Breast epithelium (tissue), 4 donors: ENCODE measurements around the gene SNX25. TPM values are rescaled to one million over a fixed set of nuclear protein-coding genes. Genes with fewer than 3 reads are reported as not detected.
A peak's percentile ranks its signal among the peaks of the same experiment; 100 is the strongest.

Source experiments
- DNase-seq, 2 donors: peaks; one replicate each; pipeline ENCODE4 v3.0.0-alpha.2; 2019; ENCODE audit warnings: low spot score in 2 of 2
- H3K27ac ChIP-seq, 2 donors: fragments of 200-600 bp; sonication (generic) in 1 of 2; one replicate each; pipeline ENCODE4 v1.5.1; 2016 to 2019; ENCODE audit warnings: mild to moderate bottlenecking in 1 of 2
- H3K27me3 ChIP-seq, 2 donors: fragments of 200-600 bp; sonication (generic) in 1 of 2; one replicate each; pipeline versions ENCODE4 v1.5.1 to v1.6.0; 2017 to 2019; ENCODE audit warnings: control low read depth in 1 of 2, mild to moderate bottlenecking in 1 of 2
- H3K36me3 ChIP-seq: fragments of 200-600 bp; one replicate; pipeline ENCODE4 v1.5.1; 2019
- H3K4me1 ChIP-seq, 2 donors: fragments of 200-600 bp; sonication (generic); one replicate each; pipeline ENCODE4 v1.5.1; 2016 to 2019; ENCODE audit warnings: control low read depth in 1 of 2
- H3K4me3 ChIP-seq, 3 donors: fragments of 200-600 bp; sonication (generic); 1 replicate in 2 of 3; 2 replicates in 1 of 3; pipeline ENCODE4 v1.5.1; 2016 to 2019; ENCODE audit warnings: mild to moderate bottlenecking in 3 of 3, moderate library complexity in 2 of 3
- H3K9me3 ChIP-seq, 2 donors: fragments of 200-600 bp; sonication (generic) in 1 of 2; one replicate each; pipeline ENCODE4 v1.5.1; 2016 to 2019; ENCODE audit warnings: control low read depth in 1 of 2
- POLR2A ChIP-seq: fragments of 450-650 bp; IDR thresholded peaks from one replicate; pipeline ENCODE4 v1.6.1; 2016; ENCODE audit warnings: antibody characterized with exemption, mild to moderate bottlenecking, moderate library complexity
- POLR2AphosphoS5 ChIP-seq, 3 donors: sonication (generic); formaldehyde crosslinking; IDR thresholded peaks; one replicate each; pipeline ENCODE4 v1.6.1; 2017; ENCODE audit warnings: antibody characterized with exemption in 3 of 3
- intact Hi-C: fragments of 100-400 bp; cut with DNase I; formaldehyde crosslinking; loops from one replicate; pipeline ENCODE4 v1.15.1; 2023; ENCODE audit warnings: low total_unique reads
- total RNA-seq, 3 donors: library from RNA; depleted of rRNA; stranded (reverse); fragments of >200 nt; gene quantifications; one replicate each; pipeline ENCODE4 v1.1.0, GENCODE V29; 2016
- TF ChIP-seq, protein P1 (sequence below), 3 donors: fragments of 450-650 bp; IDR thresholded peaks; one replicate each; pipeline ENCODE4 v1.5.1; 2016 to 2017; ENCODE audit warnings: antibody characterized with exemption in 3 of 3, mild to moderate bottlenecking in 3 of 3, moderate library complexity in 3 of 3

SNX25 gene
- total RNA-seq = 10 to 100 TPM; 16.8 to 30.1 (median 29.8) TPM

- Histone ChIP-seq H3K9me3 (no peaks in the 10 kb centered on the region), H3K27ac (peak within 1 kb of the TSS; percentile 89 to 96), H3K36me3 (no peaks in the 10 kb centered on the region), H3K4me3 (peak within 1 kb of the TSS; percentile 60 to 78 (median 77)), H3K4me1 (peaks cover 0 to 5% of the 10 kb centered on the region in 2 donors), H3K27me3 (no peaks in the 10 kb centered on the region)
- TF ChIP-seq, protein P1, sequence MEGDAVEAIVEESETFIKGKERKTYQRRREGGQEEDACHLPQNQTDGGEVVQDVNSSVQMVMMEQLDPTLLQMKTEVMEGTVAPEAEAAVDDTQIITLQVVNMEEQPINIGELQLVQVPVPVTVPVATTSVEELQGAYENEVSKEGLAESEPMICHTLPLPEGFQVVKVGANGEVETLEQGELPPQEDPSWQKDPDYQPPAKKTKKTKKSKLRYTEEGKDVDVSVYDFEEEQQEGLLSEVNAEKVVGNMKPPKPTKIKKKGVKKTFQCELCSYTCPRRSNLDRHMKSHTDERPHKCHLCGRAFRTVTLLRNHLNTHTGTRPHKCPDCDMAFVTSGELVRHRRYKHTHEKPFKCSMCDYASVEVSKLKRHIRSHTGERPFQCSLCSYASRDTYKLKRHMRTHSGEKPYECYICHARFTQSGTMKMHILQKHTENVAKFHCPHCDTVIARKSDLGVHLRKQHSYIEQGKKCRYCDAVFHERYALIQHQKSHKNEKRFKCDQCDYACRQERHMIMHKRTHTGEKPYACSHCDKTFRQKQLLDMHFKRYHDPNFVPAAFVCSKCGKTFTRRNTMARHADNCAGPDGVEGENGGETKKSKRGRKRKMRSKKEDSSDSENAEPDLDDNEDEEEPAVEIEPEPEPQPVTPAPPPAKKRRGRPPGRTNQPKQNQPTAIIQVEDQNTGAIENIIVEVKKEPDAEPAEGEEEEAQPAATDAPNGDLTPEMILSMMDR (IDR thresholded peaks at IDR 0.05) = peak in 1 of 3 donors; percentile 31
- TF ChIP-seq POLR2AphosphoS5 (IDR thresholded peaks at IDR 0.05) (peak; percentile 42 to 62 (median 56)), POLR2A (no peak)
- DNase-seq = peak; percentile 77 to 85
- intact Hi-C loops = loop anchor here (10.0 kb wide), 1 partner anchor 186 kb away; the partner anchor contains the start of genes ANKRD37 and LRP2BP
Observed at GRCh38 chr4:185209031-185209851, at the start of gene SNX25. SNX25 (plus strand) TSS chr4:185209598; CDS start chr4:185209827, 229 bp downstream.

DNA sequence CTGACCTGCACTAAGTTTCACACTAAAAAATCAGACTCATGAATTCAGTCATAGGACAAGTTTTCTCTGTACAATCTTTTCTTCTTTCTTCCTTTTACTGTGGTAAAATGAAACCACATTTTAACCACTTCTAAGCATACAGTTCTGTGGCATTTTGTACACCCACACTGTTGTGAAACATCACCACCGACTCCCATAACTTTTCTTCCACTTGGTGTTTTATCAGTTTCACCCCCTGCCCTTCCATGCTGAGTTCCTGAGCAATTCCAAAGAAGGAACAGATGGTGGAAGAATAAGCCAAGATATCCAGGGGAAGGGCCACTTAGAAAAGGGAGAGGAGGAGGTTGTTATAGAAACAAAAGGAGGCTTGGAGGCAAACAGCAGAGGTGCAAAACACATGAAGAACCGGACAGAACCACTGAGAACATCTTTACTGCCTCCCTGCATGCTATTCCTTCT is 43.8 kb upstream of the SNX25 start:
- Histone ChIP-seq H3K27ac (no peak overlapping the region), H3K9me3 (no peaks in the 10 kb centered on the region), H3K4me3 (no peak overlapping the region), H3K27me3 (no peaks in the 10 kb centered on the region), H3K36me3 (no peaks in the 10 kb centered on the region), H3K4me1 (no peaks in the 10 kb centered on the region)
- intact Hi-C loops = no loop called here
- TF ChIP-seq POLR2A (no peak), POLR2AphosphoS5 (IDR thresholded peaks at IDR 0.05) (no peak)
- TF ChIP-seq, protein P1 (IDR thresholded peaks at IDR 0.05) = no peak
- DNase-seq = no peak

DNA sequence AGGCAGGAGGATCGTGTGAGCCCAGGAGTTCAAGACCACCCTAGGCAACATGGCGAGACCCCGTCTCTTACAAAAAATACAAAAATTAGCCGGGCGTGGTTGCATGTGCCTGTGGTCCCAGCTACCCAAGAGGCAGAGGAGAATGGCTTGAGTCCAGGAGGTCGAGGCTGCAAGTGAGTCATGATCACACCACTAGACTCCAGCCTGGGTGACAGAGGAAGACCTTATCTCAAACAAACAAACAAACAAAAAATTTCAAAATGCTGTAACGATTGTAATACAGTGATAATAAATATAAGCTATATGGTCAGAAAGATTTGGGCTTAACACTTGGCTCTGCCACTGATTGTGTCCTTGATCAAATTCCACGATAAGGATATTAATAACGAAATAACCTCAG is 42.2 kb upstream of the SNX25 start:
- no peaks in the 10 kb centered on the region for H3K27me3 ChIP-seq
- H3K27ac ChIP-seq = no peak overlapping the region
- H3K9me3 ChIP-seq = no peaks in the 10 kb centered on the region
- DNase-seq = no peak
- no peaks in the 10 kb centered on the region for H3K36me3 ChIP-seq
- no peak for TF ChIP-seq POLR2A
- TF ChIP-seq, protein P1 (IDR thresholded peaks at IDR 0.05) = no peak
- TF ChIP-seq POLR2AphosphoS5 (IDR thresholded peaks at IDR 0.05) = no peak
- H3K4me1 ChIP-seq = no peaks in the 10 kb centered on the region
- intact Hi-C loops = no loop called here
- H3K4me3 ChIP-seq = no peak overlapping the region

GRCh38 chr4:185171373-185172071 is 37.9 kb upstream of the SNX25 start:
- peaks cover 6% of the 10 kb centered on the region for H3K36me3 ChIP-seq
- DNase-seq = no peak
- H3K4me3 ChIP-seq = no peak overlapping the region
- H3K4me1 ChIP-seq = no peaks in the 10 kb centered on the region
- H3K9me3 ChIP-seq = no peaks in the 10 kb centered on the region
- TF ChIP-seq, protein P1 (IDR thresholded peaks at IDR 0.05) = no peak
- TF ChIP-seq POLR2A (no peak), POLR2AphosphoS5 (IDR thresholded peaks at IDR 0.05) (no peak)
- H3K27me3 ChIP-seq = no peaks in the 10 kb centered on the region
- no peak overlapping the region for H3K27ac ChIP-seq
- intact Hi-C loops = no loop called here

- H3K27me3 ChIP-seq = no peaks in the 10 kb centered on the region
- TF ChIP-seq, protein P1 (IDR thresholded peaks at IDR 0.05) = no peak
- TF ChIP-seq POLR2AphosphoS5 (IDR thresholded peaks at IDR 0.05) (no peak), POLR2A (no peak)
- H3K36me3 ChIP-seq = no peaks in the 10 kb centered on the region
- no peak for DNase-seq
- H3K4me3 ChIP-seq = no peak overlapping the region
- H3K27ac ChIP-seq = no peak overlapping the region
- H3K9me3 ChIP-seq = no peaks in the 10 kb centered on the region
- intact Hi-C loops = no loop called here
- no peaks in the 10 kb centered on the region for H3K4me1 ChIP-seq
Observed at GRCh38 chr4:185179488-185179887, 29.9 kb upstream of the SNX25 start.
